Body of pancreas (tissue), 4 donors: ENCODE results near the gene KLHDC4. TPM values are rescaled to one million over a fixed set of nuclear protein-coding genes. Genes with fewer than 3 reads are reported as not detected.
A peak's percentile ranks its signal among the peaks of the same experiment; 100 is the strongest.

ENCODE experiments used
- ATAC-seq: fragments of 150-250 bp; one replicate; pipeline ENCODE4 v1.9.1; 2016
- DNase-seq, 4 donors: peaks; one replicate each; pipeline ENCODE4 v3.0.0-alpha.2; 2019
- H3K27ac ChIP-seq, 4 donors: fragments of 200-600 bp; sonication (generic); 1 replicate in 3 of 4; 2 replicates in 1 of 4; pipeline versions ENCODE4 v1.5.1 to v1.6.1; 2016 to 2019; ENCODE audit warnings: mild to moderate bottlenecking in 1 of 4, mixed read lengths in 1 of 4, moderate library complexity in 1 of 4
- H3K27me3 ChIP-seq, 2 donors: fragments of 200-600 bp; sonication (generic); one replicate each; pipeline ENCODE4 v1.6.0; 2016; ENCODE audit warnings: mild to moderate bottlenecking in 1 of 2
- H3K36me3 ChIP-seq, 2 donors: fragments of 200-600 bp; sonication (generic); replicated peaks in 1 of 2; 2 replicates each; pipeline ENCODE4 v1.5.1; 2016; ENCODE audit warnings: low read depth in 2 of 2; ENCODE audit not compliant: insufficient read depth in 1 of 2
- H3K4me1 ChIP-seq: fragments of 200-600 bp; sonication (generic); one replicate; pipeline ENCODE4 v1.6.0; 2016
- H3K4me3 ChIP-seq, 2 donors: fragments of 200-600 bp; sonication (generic); 1 replicate in 1 of 2; 2 replicates in 1 of 2; pipeline ENCODE4 v1.5.1; 2016 to 2019
- H3K9me3 ChIP-seq, 3 donors: fragments of 200-600 bp; sonication (generic); 1 replicate in 2 of 3; 2 replicates in 1 of 3; pipeline ENCODE4 v1.5.1; 2016
- CTCF ChIP-seq, 7 experiments: fragments of 450-650 bp in 4 of 7; fragments of 200-600 bp in 3 of 7; sonication (generic) in 3 of 7; IDR thresholded peaks; one replicate each; pipeline ENCODE4 v1.5.1; 2016 to 2019; ENCODE audit warnings: antibody characterized with exemption in 7 of 7
- POLR2A ChIP-seq, 3 donors: fragments of 450-650 bp; IDR thresholded peaks; one replicate each; pipeline ENCODE4 v1.6.1; 2016; ENCODE audit warnings: antibody characterized with exemption in 3 of 3, mild to moderate bottlenecking in 2 of 3
- WGBS, 2 donors: methylation state at CpG; one replicate each; pipeline ENCODE4 v1.1.5; 2017; 5-methylcytosine and 5-hydroxymethylcytosine counted together
- intact Hi-C: fragments of 100-400 bp; cut with DNase I; formaldehyde crosslinking; loops from one replicate; pipeline ENCODE4 v1.15.1; 2023
- total RNA-seq, 2 donors: library from RNA; depleted of rRNA; stranded (reverse); fragments of >200 nt; gene quantifications; one replicate each; pipeline ENCODE4 v1.1.0, GENCODE V29; 2016

The KLHDC4 gene
- total RNA-seq, 2 donors from 2014 or later = 25.4 to 82.1 TPM

GRCh38 chr16:87704754-87705353, 60.9 kb downstream of the KLHDC4 start:
- no peak for DNase-seq

GRCh38 chr16:87703835-87704375, 61.9 kb downstream of the KLHDC4 start:
- Histone ChIP-seq H3K27ac (no peak overlapping the region), H3K27me3 (no peaks in the 10 kb centered on the region), H3K4me1 (peaks cover 19% of the 10 kb centered on the region), H3K9me3 (no peaks in the 10 kb centered on the region), H3K36me3 (peaks cover 0 to 6% of the 10 kb centered on the region in 2 donors), H3K4me3 (no peak overlapping the region)
- DNase-seq (no peak), ATAC-seq (no peak)
- TF ChIP-seq CTCF (IDR thresholded peaks at IDR 0.05) (no peak), POLR2A (IDR thresholded peaks at IDR 0.05) (no peak)
- intact Hi-C loops = no loop called here
- WGBS, 2 donors = 92 to 93% methylated on average over 29 of the region's 29 CpGs

More at GRCh38 chr16:87704754-87705353, 60.9 kb downstream of the KLHDC4 start:
- Histone ChIP-seq H3K27ac (no peak overlapping the region), H3K4me1 (peaks cover 19% of the 10 kb centered on the region), H3K9me3 (no peaks in the 10 kb centered on the region), H3K27me3 (no peaks in the 10 kb centered on the region), H3K36me3 (peaks cover 0 to 10% of the 10 kb centered on the region in 2 donors), H3K4me3 (no peak overlapping the region)
- no peak for TF ChIP-seq CTCF (IDR thresholded peaks at IDR 0.05)
- TF ChIP-seq POLR2A (IDR thresholded peaks at IDR 0.05) = no peak
- intact Hi-C loops = no loop called here
- 95 to 97% methylated on average over 10 to 27 of the region's 34 CpGs for WGBS, 2 donors
- ATAC-seq = no peak

GRCh38 chr16:87703071-87703470, 62.7 kb downstream of the KLHDC4 start:
- Histone ChIP-seq H3K4me1 (peaks cover 19% of the 10 kb centered on the region), H3K27me3 (no peaks in the 10 kb centered on the region), H3K4me3 (no peak overlapping the region), H3K9me3 (no peaks in the 10 kb centered on the region), H3K27ac (no peak overlapping the region), H3K36me3 (peaks cover 0 to 2% of the 10 kb centered on the region in 2 donors)
- no peak for DNase-seq
- TF ChIP-seq CTCF (IDR thresholded peaks at IDR 0.05) = no peak
- no peak for TF ChIP-seq POLR2A (IDR thresholded peaks at IDR 0.05)
- no peak for ATAC-seq
- WGBS, 2 donors = 91% methylated on average over 12 to 26 of the region's 26 CpGs
- intact Hi-C loops = no loop called here

- no peak overlapping the region for H3K4me3 ChIP-seq
- peaks cover 19% of the 10 kb centered on the region for H3K4me1 ChIP-seq
- no peak for ATAC-seq
- WGBS, 2 donors = 62 to 73% methylated on average over 9 to 19 of the region's 19 CpGs
- intact Hi-C loops = no loop called here
- H3K27ac ChIP-seq = no peak overlapping the region
- TF ChIP-seq CTCF (IDR thresholded peaks at IDR 0.05) (peak in 1 of 7 experiments; percentile 5), POLR2A (IDR thresholded peaks at IDR 0.05) (no peak)
- H3K27me3 ChIP-seq = no peaks in the 10 kb centered on the region
- DNase-seq = peak in 2 of 4 donors; percentile 14 to 31
- H3K36me3 ChIP-seq = peaks cover 0 to 2% of the 10 kb centered on the region in 2 donors
- H3K9me3 ChIP-seq = no peaks in the 10 kb centered on the region
Measured at GRCh38 chr16:87702325-87702811, 63.4 kb downstream of the KLHDC4 start.
